ENCODE results near the gene NCOR1. TPM values are rescaled to one million over a fixed set of nuclear protein-coding genes. Genes with fewer than 3 reads are reported as not detected.
"Not testable (repeated sequence)": the region's sequence is repeated elsewhere in the genome, so short reads cannot be mapped to it uniquely, and the experiment has no call there.

Gene NCOR1
- total and polyA plus RNA-seq, 10 of the 15 experiments (the other 5 are each of a cell fraction or from before 2014, with no cell fraction given): 34.5 to 135 (median 82.9) TPM

GRCh38 chr17:16115077-16115698, 100.1 kb downstream of the NCOR1 start:
- in situ Hi-C loops (cut with MboI); H3K27me3 ChIP-seq (replicated peaks in 1 of 2; ENCODE audit: control insufficient read depth in 2 of 2, insufficient read depth in 2 of 2, low read length in 1 of 2); H3K79me2 ChIP-seq (ENCODE audit: control insufficient read depth, insufficient read depth, low read length); RAD21 ChIA-PET (ENCODE audit: unreplicated experiment); DNase-seq (ENCODE audit: low read depth, low spot score); SMC1A ChIA-PET (ENCODE audit: uncharacterized antibody, unreplicated experiment); H3K4me2 ChIP-seq (ENCODE audit: control insufficient read depth, insufficient read depth); H3K27ac ChIP-seq (ENCODE audit: control insufficient read depth, insufficient read depth); H2AFZ ChIP-seq (ENCODE audit: control insufficient read depth, low read depth, low read length); POLR2A ChIA-PET; H3K4me3 ChIP-seq; H3K9me3 ChIP-seq (replicated peaks; ENCODE audit: control insufficient read depth, insufficient read depth, low read length); ATAC-seq; FAIRE-seq; H3K4me1 ChIP-seq (ENCODE audit: control insufficient read depth, insufficient read depth, low read length); H3K9ac ChIP-seq (ENCODE audit: control insufficient read depth, insufficient read depth, low read length); intact Hi-C loops (cut with micrococcal nuclease; ENCODE audit: unreplicated experiment); H4K20me1 ChIP-seq (ENCODE audit: control insufficient read depth, insufficient read depth): not testable (repeated sequence)
- H3K36me3 ChIP-seq (ENCODE audit: control insufficient read depth in 2 of 2, insufficient read depth in 2 of 2, low read length in 1 of 2): peaks cover 2 to 35% of the 10 kb centered on the region in 2 experiments
- WGBS (ENCODE audit: insufficient coverage, insufficient replicate concordance, low lambda C conversion rate, missing lambda C conversion rate): 96% methylated on average over 3 of the region's 3 CpGs
- CTCF ChIA-PET: interaction anchor here (1.3 kb wide), 1 partner anchor 11 kb away, joined by 4 read pairs; no protein-coding TSS in a partner anchor
- TSS peak; percentile 45 for BruUV-seq (replicated peaks)

- no peak overlapping the region for H3K4me3 ChIP-seq
- no peaks in the 10 kb centered on the region for H3K27me3 ChIP-seq (replicated peaks in 1 of 2; ENCODE audit: control insufficient read depth in 2 of 2, insufficient read depth in 2 of 2, low read length in 1 of 2)
- H3K9ac ChIP-seq (ENCODE audit: control insufficient read depth, insufficient read depth, low read length): no peak overlapping the region
- H3K79me2 ChIP-seq (ENCODE audit: control insufficient read depth, insufficient read depth, low read length): no peaks in the 10 kb centered on the region
- ATAC-seq: no peak
- H3K4me2 ChIP-seq (ENCODE audit: control insufficient read depth, insufficient read depth): no peak overlapping the region
- H3K4me1 ChIP-seq (ENCODE audit: control insufficient read depth, insufficient read depth, low read length): no peaks in the 10 kb centered on the region
- H2AFZ ChIP-seq (ENCODE audit: control insufficient read depth, low read depth, low read length): no peak overlapping the region
- no peak for FAIRE-seq
- DNase-seq (ENCODE audit: low read depth, low spot score): no peak
- no peaks in the 10 kb centered on the region for H3K9me3 ChIP-seq (replicated peaks; ENCODE audit: control insufficient read depth, insufficient read depth, low read length)
- WGBS (ENCODE audit: insufficient coverage, insufficient replicate concordance, low lambda C conversion rate, missing lambda C conversion rate): 93% methylated on average over 4 of the region's 4 CpGs
- no peak overlapping the region for H3K27ac ChIP-seq (ENCODE audit: control insufficient read depth, insufficient read depth)
- H3K36me3 ChIP-seq (ENCODE audit: control insufficient read depth in 2 of 2, insufficient read depth in 2 of 2, low read length in 1 of 2): peaks cover 2 to 13% of the 10 kb centered on the region in 2 experiments
- ChIA-PET CTCF (no interaction called here), SMC1A (ENCODE audit: uncharacterized antibody, unreplicated experiment) (no interaction called here), POLR2A (no interaction called here), RAD21 (ENCODE audit: unreplicated experiment) (no interaction called here)
- no TSS peak for BruUV-seq (replicated peaks)
- intact Hi-C loops (cut with micrococcal nuclease; ENCODE audit: unreplicated experiment): no loop called here
- H4K20me1 ChIP-seq (ENCODE audit: control insufficient read depth, insufficient read depth): no peaks in the 10 kb centered on the region
- in situ Hi-C loops (cut with MboI): no loop called here
- TF ChIP-seq, protein P1, sequence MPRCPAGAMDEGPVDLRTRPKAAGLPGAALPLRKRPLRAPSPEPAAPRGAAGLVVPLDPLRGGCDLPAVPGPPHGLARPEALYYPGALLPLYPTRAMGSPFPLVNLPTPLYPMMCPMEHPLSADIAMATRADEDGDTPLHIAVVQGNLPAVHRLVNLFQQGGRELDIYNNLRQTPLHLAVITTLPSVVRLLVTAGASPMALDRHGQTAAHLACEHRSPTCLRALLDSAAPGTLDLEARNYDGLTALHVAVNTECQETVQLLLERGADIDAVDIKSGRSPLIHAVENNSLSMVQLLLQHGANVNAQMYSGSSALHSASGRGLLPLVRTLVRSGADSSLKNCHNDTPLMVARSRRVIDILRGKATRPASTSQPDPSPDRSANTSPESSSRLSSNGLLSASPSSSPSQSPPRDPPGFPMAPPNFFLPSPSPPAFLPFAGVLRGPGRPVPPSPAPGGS (IDR thresholded peaks at IDR 0.05; ENCODE audit: borderline replicate concordance, insufficient read depth, low read depth, low read length, poor library complexity, severe bottlenecking): no peak
- TF ChIP-seq CREM (IDR thresholded peaks at IDR 0.05; ENCODE audit: low read depth) (no peak), ZNF24 (IDR thresholded peaks at IDR 0.05) (no peak)
These were observed 106.5 kb downstream of the NCOR1 start for GRCh38 chr17:16108871-16109270.

Data from GM12878 (cell line).